Hepatocyte (in vitro differentiated cells): ENCODE results near the gene AGAP1.

Source experiments
- CTCF ChIP-seq: fragments of 200-600 bp; sonication (generic); IDR thresholded peaks from 2 replicates; pipeline ENCODE4 v1.5.1; 2016; ENCODE audit warnings: antibody characterized with exemption, mild to moderate bottlenecking; ENCODE audit not compliant: poor library complexity
- EZH2 ChIP-seq: fragments of 200-600 bp; sonication (generic); IDR thresholded peaks from 2 replicates; pipeline ENCODE4 v1.6.1; 2016; ENCODE audit warnings: antibody characterized with exemption, mild to moderate bottlenecking, borderline replicate concordance

DNA sequence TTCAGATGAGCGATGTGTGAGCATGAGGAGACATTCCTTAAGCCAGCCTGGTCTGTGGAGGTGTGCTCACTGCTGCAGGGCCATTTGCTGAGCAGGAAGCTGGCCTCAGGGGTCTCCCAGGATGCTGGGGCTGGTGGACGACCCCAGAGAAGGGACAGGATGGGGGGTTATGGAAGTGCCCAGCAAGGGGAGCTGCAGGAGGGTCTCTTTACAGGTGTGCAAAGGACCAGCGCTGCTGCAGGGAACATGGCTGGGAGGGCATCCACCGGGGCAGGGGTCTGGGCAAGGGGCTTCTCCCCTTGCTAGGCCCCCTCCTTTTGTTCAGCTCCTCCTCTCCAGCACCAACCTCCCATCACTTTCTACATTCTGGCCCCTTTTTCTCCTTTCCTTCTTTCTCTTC is 489.2 kb downstream of the AGAP1 start:
- TF ChIP-seq CTCF (no peak), EZH2 (no peak)
